Smooth muscle cell of the coronary artery (primary cell): ENCODE data around the gene DNAH8. TPM values are rescaled to one million over a fixed set of nuclear protein-coding genes. Genes with fewer than 3 reads are reported as not detected.

Experiments used
- total RNA-seq: library from RNA; depleted of rRNA; stranded (reverse); fragments of >200 nt; gene quantifications from 2 replicates; pipeline ENCODE4 v1.2.3, GENCODE V29; 2014; ENCODE audit warnings: low replicate concordance

DNAH8 gene, protein sequence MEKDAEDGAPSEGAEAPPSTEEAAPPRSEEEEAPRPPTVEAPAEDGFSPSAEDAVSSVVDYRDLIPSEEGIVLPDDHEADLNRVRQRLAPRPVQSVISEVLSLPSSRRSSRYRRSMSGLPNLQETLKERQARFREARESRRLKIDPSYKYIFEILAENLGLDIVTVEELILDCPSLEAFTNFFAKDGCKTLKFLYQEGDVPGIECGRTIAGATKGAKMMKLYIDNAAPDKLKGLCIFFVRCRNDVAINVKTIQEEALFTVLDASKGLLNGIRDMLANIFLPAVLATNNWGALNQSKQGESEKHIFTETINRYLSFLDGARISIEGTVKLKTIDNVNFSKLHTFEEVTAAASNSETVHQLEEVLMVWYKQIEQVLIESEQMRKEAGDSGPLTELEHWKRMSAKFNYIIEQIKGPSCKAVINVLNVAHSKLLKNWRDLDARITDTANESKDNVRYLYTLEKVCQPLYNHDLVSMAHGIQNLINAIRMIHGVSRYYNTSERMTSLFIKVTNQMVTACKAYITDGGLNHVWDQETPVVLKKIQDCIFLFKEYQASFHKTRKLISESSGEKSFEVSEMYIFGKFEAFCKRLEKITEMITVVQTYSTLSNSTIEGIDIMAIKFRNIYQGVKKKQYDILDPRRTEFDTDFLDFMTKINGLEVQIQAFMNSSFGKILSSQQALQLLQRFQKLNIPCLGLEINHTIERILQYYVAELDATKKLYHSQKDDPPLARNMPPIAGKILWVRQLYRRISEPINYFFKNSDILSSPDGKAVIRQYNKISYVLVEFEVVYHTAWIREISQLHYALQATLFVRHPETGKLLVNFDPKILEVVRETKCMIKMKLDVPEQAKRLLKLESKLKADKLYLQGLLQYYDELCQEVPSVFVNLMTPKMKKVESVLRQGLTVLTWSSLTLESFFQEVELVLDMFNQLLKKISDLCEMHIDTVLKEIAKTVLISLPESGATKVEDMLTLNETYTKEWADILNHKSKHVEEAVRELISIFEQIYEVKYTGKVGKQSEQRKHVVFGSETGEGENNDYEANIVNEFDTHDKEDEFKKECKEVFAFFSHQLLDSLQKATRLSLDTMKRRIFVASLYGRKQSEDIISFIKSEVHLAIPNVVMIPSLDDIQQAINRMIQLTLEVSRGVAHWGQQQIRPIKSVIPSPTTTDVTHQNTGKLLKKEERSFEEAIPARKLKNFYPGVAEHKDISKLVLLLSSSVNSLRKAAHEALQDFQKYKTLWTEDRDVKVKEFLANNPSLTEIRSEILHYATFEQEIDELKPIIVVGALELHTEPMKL (N-terminal part only)
- not detected in 2 replicates for total RNA-seq

GRCh38 chr6:38715016-38715689 is at the start of gene DNAH8:
Gene DNAH8, plus strand, starts transcription at chr6:38715311. Its CDS starts 7,499 bp downstream, at chr6:38722810.

GRCh38 chr6:38702558-38703397 is 12.3 kb upstream of the DNAH8 start, which contains the start of gene GLO1:
Gene GLO1, minus strand, starts transcription at chr6:38703145. Its CDS starts 91 bp downstream, at chr6:38703054.

GRCh38 chr6:39048481-39049399 is 333.6 kb downstream of the DNAH8 start, which contains the start of gene GLP1R:
Gene GLP1R, plus strand, starts transcription at chr6:39048781. Its CDS starts 60 bp downstream, at chr6:39048841.

Other genes with a start within 250 kb of the DNAH8 start
- 5.7 and 12.2 TPM in 2 replicates for gene BTBD9, start 75.4 kb upstream of the DNAH8 start, total RNA-seq
- 38.8 and 103 TPM in 2 replicates for gene GLO1, start 12.2 kb upstream of the DNAH8 start, total RNA-seq